HG02623 (cell line): ENCODE data around the gene MRGPRX3.
A peak's percentile ranks its signal among the peaks of the same experiment; 100 is the strongest.
"Not testable (repeated sequence)": the region's sequence is repeated elsewhere in the genome, so short reads cannot be mapped to it uniquely, and the experiment has no call there.

Experiments used
- ATAC-seq: cut with Tn5 transposase; IDR thresholded peaks from one replicate; pipeline ENCODE4 v1.9.1; 2021; ENCODE audit warnings: moderate library complexity; ENCODE audit not compliant: unreplicated experiment

MRGPRX3 gene

GRCh38 chr11:18132341-18132740 is at the start of gene MRGPRX3:
Gene MRGPRX3 (plus strand): TSS chr11:18132571. CDS start chr11:18137203, 4,632 bp downstream.
- ATAC-seq = no peak

- ATAC-seq = no peak
Measured at GRCh38 chr11:18088366-18088765, 44.0 kb upstream of the MRGPRX3 start.

- ATAC-seq = no peak
Measured at GRCh38 chr11:18088966-18089365, 43.4 kb upstream of the MRGPRX3 start.

- no peak for ATAC-seq
Measured at GRCh38 chr11:18091731-18092130, 40.6 kb upstream of the MRGPRX3 start.

GRCh38 chr11:18093959-18094358 is 38.4 kb upstream of the MRGPRX3 start:
- no peak for ATAC-seq

- ATAC-seq = no peak
Measured at GRCh38 chr11:18100926-18101656, 31.3 kb upstream of the MRGPRX3 start.

- ATAC-seq = no peak
Measured at GRCh38 chr11:18105086-18105801, 27.1 kb upstream of the MRGPRX3 start.

GRCh38 chr11:18105802-18106574 is 26.4 kb upstream of the MRGPRX3 start, which contains the start of gene SAAL1:
Gene SAAL1 (minus strand): TSS chr11:18106082. CDS start chr11:18106041, 41 bp downstream.
- ATAC-seq = peak; percentile 90

GRCh38 chr11:18106688-18107087 is 25.7 kb upstream of the MRGPRX3 start:
- ATAC-seq = no peak

GRCh38 chr11:18108254-18108653 is 24.1 kb upstream of the MRGPRX3 start:
- ATAC-seq = no peak

- no peak for ATAC-seq
Measured at GRCh38 chr11:18111005-18111404, 21.4 kb upstream of the MRGPRX3 start.

- ATAC-seq = no peak
Measured at GRCh38 chr11:18115360-18116127, 16.8 kb upstream of the MRGPRX3 start.

- not testable (repeated sequence) for ATAC-seq
Measured at GRCh38 chr11:18121331-18121828, 11.0 kb upstream of the MRGPRX3 start.

GRCh38 chr11:18131115-18131514 is 1.3 kb upstream of the MRGPRX3 start:
- ATAC-seq = not testable (repeated sequence)

GRCh38 chr11:18135308-18135707 is 2.9 kb downstream of the MRGPRX3 start:
- ATAC-seq = no peak

- no peak for ATAC-seq
Measured at GRCh38 chr11:18137186-18137800, 4.9 kb downstream of the MRGPRX3 start.

GRCh38 chr11:18140145-18140544 is 7.8 kb downstream of the MRGPRX3 start:
- ATAC-seq = no peak

GRCh38 chr11:18144243-18144642 is 11.9 kb downstream of the MRGPRX3 start:
- no peak for ATAC-seq

- no peak for ATAC-seq
Measured at GRCh38 chr11:18145025-18145424, 12.7 kb downstream of the MRGPRX3 start.

GRCh38 chr11:18145837-18146236 is 13.5 kb downstream of the MRGPRX3 start:
- no peak for ATAC-seq
